ENCODE data around the gene WRAP53. TPM values are rescaled to one million over a fixed set of nuclear protein-coding genes. Genes with fewer than 3 reads are reported as not detected.

WRAP53 gene
- total and polyA plus RNA-seq, 7 donors = 3.6 to 16.3 (median 5.4) TPM

- Histone ChIP-seq H3K4me3 (no peak overlapping the region), H3K27ac (no peak overlapping the region), H3K36me3 (peaks cover 8 to 71% (median 22%) of the 10 kb centered on the region in 4 donors), H3K9me3 (no peaks in the 10 kb centered on the region), H3K27me3 (no peaks in the 10 kb centered on the region), H3K4me1 (no peaks in the 10 kb centered on the region)
- TF ChIP-seq POLR2AphosphoS5 (IDR thresholded peaks at IDR 0.05) (no peak), CTCF (IDR thresholded peaks at IDR 0.05) (no peak), POLR2A (IDR thresholded peaks at IDR 0.05) (no peak), EP300 (IDR thresholded peaks at IDR 0.05) (no peak)
- intact Hi-C loops (cut with DNase I) = no loop called here
- 79 to 81% methylated on average over 10 of the region's 10 CpGs for WGBS, 2 donors
- no peak for DNase-seq
Observed at GRCh38 chr17:7667656-7668406, 20.4 kb upstream of the WRAP53 start.

GRCh38 chr17:7668482-7668881 lies 19.8 kb upstream of the WRAP53 start:
- DNase-seq = no peak
- intact Hi-C loops (cut with DNase I) = no loop called here
- Histone ChIP-seq H3K27ac (no peak overlapping the region), H3K36me3 (peaks cover 12 to 77% (median 26%) of the 10 kb centered on the region in 4 donors), H3K9me3 (peaks cover 0 to 2% (median 0%) of the 10 kb centered on the region in 4 donors), H3K27me3 (no peaks in the 10 kb centered on the region), H3K4me1 (no peaks in the 10 kb centered on the region), H3K4me3 (no peak overlapping the region)
- 93 to 96% methylated on average over 7 of the region's 7 CpGs for WGBS, 2 donors
- TF ChIP-seq POLR2AphosphoS5 (IDR thresholded peaks at IDR 0.05) (no peak), CTCF (IDR thresholded peaks at IDR 0.05) (no peak), EP300 (IDR thresholded peaks at IDR 0.05) (no peak)

- no peaks in the 10 kb centered on the region for H3K27me3 ChIP-seq
- peaks cover 0 to 5% (median 0%) of the 10 kb centered on the region in 4 donors for H3K9me3 ChIP-seq
- DNase-seq = no peak
- TF ChIP-seq POLR2A (IDR thresholded peaks at IDR 0.05) (no peak), CTCF (IDR thresholded peaks at IDR 0.05) (peak in 1 of 4 experiments; percentile 17)
- H3K4me3 ChIP-seq = no peak overlapping the region
- H3K36me3 ChIP-seq = peaks cover 28 to 78% (median 44%) of the 10 kb centered on the region in 4 donors
- WGBS, 2 donors = 94% methylated on average over 2 of the region's 2 CpGs
- H3K27ac ChIP-seq = no peak overlapping the region
- no peaks in the 10 kb centered on the region for H3K4me1 ChIP-seq
- intact Hi-C loops (cut with DNase I) = no loop called here
Observed at GRCh38 chr17:7673239-7673638, 15.0 kb upstream of the WRAP53 start.

- TF ChIP-seq POLR2A (IDR thresholded peaks at IDR 0.05) = no peak
- H3K4me1 ChIP-seq = no peaks in the 10 kb centered on the region
- peaks cover 0 to 5% (median 0%) of the 10 kb centered on the region in 4 donors for H3K9me3 ChIP-seq
- 91 to 96% methylated on average over 14 of the region's 14 CpGs for WGBS, 2 donors
- H3K27ac ChIP-seq = no peak overlapping the region
- peaks cover 28 to 61% (median 39%) of the 10 kb centered on the region in 4 donors for H3K36me3 ChIP-seq
- intact Hi-C loops (cut with DNase I) = no loop called here
- H3K4me3 ChIP-seq = no peak overlapping the region
- no peaks in the 10 kb centered on the region for H3K27me3 ChIP-seq
- DNase-seq = no peak
Observed at GRCh38 chr17:7674934-7675333, 13.3 kb upstream of the WRAP53 start.

GRCh38 chr17:7676533-7676932 lies 11.7 kb upstream of the WRAP53 start:
- WGBS, 2 donors = 89 to 96% methylated on average over 5 of the region's 5 CpGs
- Histone ChIP-seq H3K36me3 (peaks cover 20 to 45% (median 28%) of the 10 kb centered on the region in 4 donors), H3K27me3 (no peaks in the 10 kb centered on the region), H3K27ac (no peak overlapping the region), H3K4me1 (no peaks in the 10 kb centered on the region), H3K4me3 (no peak overlapping the region), H3K9me3 (peaks cover 0 to 5% (median 0%) of the 10 kb centered on the region in 4 donors)
- no peak for DNase-seq
- TF ChIP-seq POLR2AphosphoS5 (IDR thresholded peaks at IDR 0.05) (no peak), POLR2A (IDR thresholded peaks at IDR 0.05) (no peak), CTCF (IDR thresholded peaks at IDR 0.05) (no peak), EP300 (IDR thresholded peaks at IDR 0.05) (no peak)
- intact Hi-C loops (cut with DNase I) = no loop called here
